HFFc6 (cell line): ENCODE measurements around the gene VPS33A. TPM values are rescaled to one million over a fixed set of nuclear protein-coding genes. Genes with fewer than 3 reads are reported as not detected.

Experiments used
- DNase-seq: peaks from one replicate; pipeline ENCODE4 v3.0.0-alpha.2; 2018
- H3K27ac Mint-ChIP-seq: 2 replicates; pipeline ENCODE4 v1.8.0; 2020; ENCODE audit warnings: mild to moderate bottlenecking, mixed read lengths
- H3K27me3 Mint-ChIP-seq: 2 replicates; pipeline ENCODE4 v1.8.0; 2021; ENCODE audit warnings: mild to moderate bottlenecking, moderate library complexity, mixed read lengths; ENCODE audit not compliant: insufficient read depth
- H3K36me3 Mint-ChIP-seq: 2 replicates; pipeline ENCODE4 v1.8.0; 2021; ENCODE audit warnings: low read depth, mixed read lengths
- H3K4me1 Mint-ChIP-seq: 2 replicates; pipeline ENCODE4 v1.8.0; 2020; ENCODE audit warnings: low read depth, mixed read lengths
- H3K4me3 Mint-ChIP-seq: 2 replicates; pipeline ENCODE4 v1.8.0; 2020; ENCODE audit warnings: mild to moderate bottlenecking, moderate library complexity, mixed read lengths
- H3K9me3 Mint-ChIP-seq: 2 replicates; pipeline ENCODE4 v1.8.0; 2020; ENCODE audit warnings: mild to moderate bottlenecking, mixed read lengths
- total RNA-seq, 6 experiments: library from RNA; stranded (reverse); fragmentation: NEBNext Ultra II Directional; extraction: Animal tissue kit (Norgen Biotek cat#: 25700); gene quantifications; 2 replicates in 1 of 6; 3 replicates in 5 of 6; pipeline ENCODE4 v1.2.3, GENCODE V29; 2021
- TF ChIP-seq, protein P1 (sequence below): fragments of 200-600 bp; sonication (generic); IDR thresholded peaks from 2 replicates; pipeline ENCODE4 v1.5.0; 2021; ENCODE audit warnings: antibody characterized with exemption, mild to moderate bottlenecking

VPS33A gene
- total RNA-seq, 6 experiments from 2014 or later, result 22.7 to 31.0 (median 25.7) TPM

DNA sequence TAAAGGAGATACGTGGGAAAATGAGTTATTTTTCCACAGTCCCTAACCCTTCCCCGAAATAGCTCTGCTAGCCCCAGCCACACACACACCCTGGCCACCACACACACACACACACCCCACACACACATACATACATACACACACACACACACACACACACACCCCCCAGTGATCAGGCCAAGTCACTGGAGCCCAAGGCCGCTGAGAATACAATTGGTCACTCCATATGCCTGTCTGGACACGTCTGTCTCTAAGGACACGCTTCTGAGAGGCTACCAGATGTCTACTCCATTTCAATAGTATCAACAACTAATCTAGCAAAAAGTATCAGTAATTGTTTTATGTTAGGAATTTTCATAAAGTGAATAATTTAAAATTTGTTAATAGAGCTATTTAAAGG lies 27.4 kb downstream of the VPS33A start:
- H3K4me3 Mint-ChIP-seq, result no peak overlapping the region
- TF ChIP-seq, protein P1, sequence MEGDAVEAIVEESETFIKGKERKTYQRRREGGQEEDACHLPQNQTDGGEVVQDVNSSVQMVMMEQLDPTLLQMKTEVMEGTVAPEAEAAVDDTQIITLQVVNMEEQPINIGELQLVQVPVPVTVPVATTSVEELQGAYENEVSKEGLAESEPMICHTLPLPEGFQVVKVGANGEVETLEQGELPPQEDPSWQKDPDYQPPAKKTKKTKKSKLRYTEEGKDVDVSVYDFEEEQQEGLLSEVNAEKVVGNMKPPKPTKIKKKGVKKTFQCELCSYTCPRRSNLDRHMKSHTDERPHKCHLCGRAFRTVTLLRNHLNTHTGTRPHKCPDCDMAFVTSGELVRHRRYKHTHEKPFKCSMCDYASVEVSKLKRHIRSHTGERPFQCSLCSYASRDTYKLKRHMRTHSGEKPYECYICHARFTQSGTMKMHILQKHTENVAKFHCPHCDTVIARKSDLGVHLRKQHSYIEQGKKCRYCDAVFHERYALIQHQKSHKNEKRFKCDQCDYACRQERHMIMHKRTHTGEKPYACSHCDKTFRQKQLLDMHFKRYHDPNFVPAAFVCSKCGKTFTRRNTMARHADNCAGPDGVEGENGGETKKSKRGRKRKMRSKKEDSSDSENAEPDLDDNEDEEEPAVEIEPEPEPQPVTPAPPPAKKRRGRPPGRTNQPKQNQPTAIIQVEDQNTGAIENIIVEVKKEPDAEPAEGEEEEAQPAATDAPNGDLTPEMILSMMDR, result no peak
- DNase-seq, result no peak
- H3K27me3 Mint-ChIP-seq, result 0 out of 2 replicates have a peak, but pooled peaks cover under 1% of the 10 kb centered on the region
- H3K9me3 Mint-ChIP-seq, result no peaks in the 10 kb centered on the region
- H3K27ac Mint-ChIP-seq, result no peak overlapping the region
- H3K4me1 Mint-ChIP-seq, result no peaks in the 10 kb centered on the region
- H3K36me3 Mint-ChIP-seq, result peaks cover 20% of the 10 kb centered on the region

DNA sequence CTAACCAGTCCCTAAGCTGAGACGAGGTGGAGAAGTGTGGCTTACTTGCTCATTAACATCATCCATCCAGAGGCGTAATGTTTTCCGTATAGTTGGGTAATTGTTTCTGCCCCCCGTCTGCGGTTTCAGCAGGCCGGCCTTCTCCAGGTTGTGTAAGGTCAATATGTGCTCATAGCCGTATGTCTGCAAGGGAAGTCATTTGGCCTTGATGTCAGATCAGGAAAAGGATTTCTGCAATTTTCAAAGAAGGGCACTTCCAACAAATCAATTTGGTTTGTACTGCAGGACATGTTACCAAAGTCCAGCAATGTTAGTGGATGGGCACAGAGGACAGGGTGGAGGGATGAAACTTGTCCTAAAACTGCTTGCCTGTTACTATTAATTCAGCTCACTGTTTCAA lies 30.6 kb downstream of the VPS33A start:
- no peak overlapping the region for H3K4me3 Mint-ChIP-seq
- H3K27me3 Mint-ChIP-seq, result no peaks in the 10 kb centered on the region
- H3K9me3 Mint-ChIP-seq, result no peaks in the 10 kb centered on the region
- no peak for DNase-seq
- TF ChIP-seq, protein P1, result no peak
- no peaks in the 10 kb centered on the region for H3K4me1 Mint-ChIP-seq
- peaks cover 35% of the 10 kb centered on the region for H3K36me3 Mint-ChIP-seq
- no peak overlapping the region for H3K27ac Mint-ChIP-seq

DNA sequence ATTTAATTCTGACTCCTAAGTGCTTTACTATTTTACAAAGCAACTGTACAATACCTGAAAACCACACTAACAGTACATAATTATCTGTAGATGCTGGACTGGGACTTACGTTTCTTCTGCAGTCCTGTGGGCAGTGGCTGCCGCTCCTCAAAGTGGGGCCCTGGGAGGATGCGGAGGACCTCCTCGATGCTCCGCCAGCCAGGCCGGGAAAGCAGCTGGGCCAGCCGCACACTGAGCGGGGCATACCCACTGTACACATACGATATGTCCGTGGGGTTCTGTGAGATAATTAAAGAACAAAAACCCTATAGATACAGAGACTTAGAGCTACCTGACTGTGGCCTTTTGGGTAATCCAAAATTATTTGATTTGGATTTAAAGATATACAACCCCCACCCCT lies 33.6 kb downstream of the VPS33A start:
- TF ChIP-seq, protein P1, result no peak
- Mint-ChIP-seq H3K4me3 (no peak overlapping the region), H3K4me1 (no peaks in the 10 kb centered on the region), H3K36me3 (peaks cover 26% of the 10 kb centered on the region), H3K9me3 (no peaks in the 10 kb centered on the region), H3K27me3 (no peaks in the 10 kb centered on the region), H3K27ac (no peak overlapping the region)
- DNase-seq, result no peak

DNA sequence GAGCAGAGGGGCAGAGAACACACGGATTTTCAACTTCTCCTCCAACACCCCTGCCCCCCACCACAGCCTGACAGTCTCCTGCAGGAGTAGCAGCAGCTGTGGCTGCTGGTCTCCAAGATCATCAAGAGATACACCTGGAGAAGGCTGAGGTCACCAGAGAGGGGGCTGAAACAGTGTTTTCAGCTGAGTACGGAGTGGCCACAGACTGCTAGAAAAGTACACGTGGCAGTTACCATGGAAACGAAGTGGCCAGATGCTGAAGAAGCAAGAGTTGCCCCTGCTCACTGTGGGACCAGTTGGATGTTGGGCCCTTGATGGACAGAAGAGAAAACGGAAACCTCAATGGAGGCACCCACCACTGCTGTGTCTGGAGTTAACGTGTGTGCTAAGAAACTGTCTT lies 35.5 kb downstream of the VPS33A start:
- Mint-ChIP-seq H3K4me1 (peaks cover 7% of the 10 kb centered on the region), H3K27me3 (no peaks in the 10 kb centered on the region; the same call in 1 of the 2 replicates), H3K4me3 (no peak overlapping the region), H3K27ac (no peak overlapping the region), H3K9me3 (no peaks in the 10 kb centered on the region), H3K36me3 (peaks cover 31% of the 10 kb centered on the region)
- DNase-seq, result no peak
- TF ChIP-seq, protein P1, result no peak

DNA sequence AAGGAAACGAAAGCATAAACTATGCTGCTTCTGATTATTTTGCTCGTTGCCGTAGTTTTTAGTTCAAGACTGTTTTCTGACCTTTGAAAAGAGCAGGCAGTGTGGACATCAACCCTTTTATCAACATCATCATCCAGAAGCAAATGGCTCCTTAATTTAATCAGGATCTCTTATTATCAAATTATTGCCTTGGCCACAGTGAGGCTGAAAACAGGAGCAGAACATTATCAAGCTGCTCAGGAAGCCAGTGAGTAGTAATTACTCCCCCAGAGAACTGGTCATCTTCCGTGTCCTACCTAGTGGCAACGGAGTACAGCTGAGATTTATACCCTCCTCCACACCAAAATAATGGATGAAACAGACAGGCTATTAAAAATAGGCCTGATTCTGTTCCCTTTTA lies 38.2 kb downstream of the VPS33A start:
- peaks cover 23% of the 10 kb centered on the region for H3K4me1 Mint-ChIP-seq
- TF ChIP-seq, protein P1, result no peak
- no peak for DNase-seq
- H3K9me3 Mint-ChIP-seq, result no peaks in the 10 kb centered on the region
- peaks cover 40% of the 10 kb centered on the region for H3K36me3 Mint-ChIP-seq
- no peaks in the 10 kb centered on the region; the same call in 1 of the 2 replicates for H3K27me3 Mint-ChIP-seq
- no peak overlapping the region for H3K4me3 Mint-ChIP-seq
- H3K27ac Mint-ChIP-seq, result no peak overlapping the region

DNA sequence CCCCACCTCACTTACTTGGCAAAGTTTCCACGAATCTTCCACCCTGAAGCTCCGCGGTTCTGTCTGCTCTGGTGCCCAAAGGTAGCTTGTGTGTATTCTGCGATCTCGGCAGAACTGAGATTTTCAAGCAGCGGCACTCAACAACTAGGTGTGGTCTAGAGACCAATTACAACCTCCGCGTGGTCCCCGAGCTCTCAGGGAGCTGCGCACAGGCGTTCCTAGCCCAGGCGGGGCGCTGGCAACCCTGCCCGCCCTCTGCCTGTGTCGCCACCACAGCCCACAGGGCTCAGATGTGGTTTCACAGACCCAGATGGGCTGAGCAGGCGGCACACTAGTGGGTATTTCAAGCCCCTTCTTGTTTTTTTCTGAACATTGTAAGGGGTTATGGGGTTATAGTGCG lies 39.0 kb downstream of the VPS33A start:
- Mint-ChIP-seq H3K4me1 (peaks cover 23% of the 10 kb centered on the region), H3K9me3 (no peaks in the 10 kb centered on the region), H3K27ac (no peak overlapping the region), H3K4me3 (no peak overlapping the region), H3K36me3 (peaks cover 37% of the 10 kb centered on the region), H3K27me3 (no peaks in the 10 kb centered on the region; the same call in 1 of the 2 replicates)
- TF ChIP-seq, protein P1, result no peak
- no peak for DNase-seq
